Sigmoid colon (tissue), 3 donors: Measurements from ENCODE around the gene ZBTB38.

Experiments used
- CTCF ChIP-seq, 4 experiments: fragments of 450-650 bp in 3 of 4; fragments of 200-600 bp in 1 of 4; IDR thresholded peaks; one replicate each; pipeline ENCODE4 v1.5.1; 2016 to 2019; ENCODE audit warnings: antibody characterized with exemption in 4 of 4, mild to moderate bottlenecking in 3 of 4, moderate library complexity in 2 of 4
- POLR2A ChIP-seq, 2 donors: fragments of 450-650 bp; IDR thresholded peaks; one replicate each; pipeline ENCODE4 v1.6.1; 2016; ENCODE audit warnings: antibody characterized with exemption in 2 of 2, mild to moderate bottlenecking in 2 of 2, moderate library complexity in 2 of 2

GRCh38 chr3:141343865-141344271 is 24.4 kb upstream of the ZBTB38 start:
- TF ChIP-seq CTCF (IDR thresholded peaks at IDR 0.05) = no peak
- no peak for TF ChIP-seq POLR2A (IDR thresholded peaks at IDR 0.05)
